ENCODE measurements around the gene STYXL1.
"Not testable (repeated sequence)": the region's sequence is repeated elsewhere in the genome, so short reads cannot be mapped to it uniquely, and the experiment has no call there.

Gene STYXL1

DNA sequence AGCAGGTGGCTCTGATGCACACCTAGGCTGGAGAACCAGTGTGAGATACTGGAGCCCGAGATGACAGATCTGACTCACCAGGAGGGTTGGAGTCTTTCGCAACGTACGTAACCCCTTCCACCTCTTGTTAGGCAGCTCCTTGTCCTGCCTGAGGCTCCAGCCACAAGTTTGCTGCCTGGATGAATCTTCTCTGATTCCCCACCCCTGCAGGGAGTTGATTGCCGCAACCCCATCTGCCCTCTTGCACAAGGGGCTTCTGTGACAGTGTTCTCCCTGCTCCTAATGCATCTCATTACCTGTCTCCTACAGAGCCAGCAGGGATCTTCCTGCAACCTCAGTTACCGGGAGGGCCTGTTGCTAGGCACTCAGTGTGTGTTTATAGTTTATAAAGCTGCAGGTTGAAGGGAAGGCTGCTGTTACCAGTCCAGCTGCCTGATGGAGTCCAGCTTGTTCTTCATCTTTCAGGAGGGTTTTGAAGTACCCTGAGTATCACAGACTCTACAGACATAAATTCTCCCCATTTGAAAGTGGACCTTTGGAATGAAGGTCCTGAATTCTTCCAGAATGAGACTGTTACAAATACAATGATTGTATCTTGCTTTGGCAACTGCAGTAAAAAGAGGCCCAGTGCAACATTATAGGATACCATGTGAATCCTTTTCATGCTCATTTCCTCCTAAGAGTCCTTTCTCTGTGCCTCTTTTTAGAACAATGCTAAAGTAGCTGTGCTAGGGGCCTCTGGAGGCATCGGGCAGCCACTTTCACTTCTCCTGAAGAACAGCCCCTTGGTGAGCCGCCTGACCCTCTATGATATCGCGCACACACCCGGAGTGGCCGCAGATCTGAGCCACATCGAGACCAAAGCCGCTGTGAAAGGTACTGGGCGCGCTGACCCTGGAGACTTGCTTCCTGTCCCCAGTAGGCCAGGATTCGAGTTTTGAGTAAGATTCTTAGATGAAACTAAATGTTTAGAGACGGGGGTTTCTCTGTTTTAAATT, 6.6 kb upstream of the STYXL1 start:
- H3K27ac ChIP-seq: no peak overlapping the region
- no peak for TF ChIP-seq ZFX (IDR thresholded peaks at IDR 0.05)
- TF ChIP-seq CTCF (conservative IDR thresholded peaks at IDR 0.05): no peak

DNA sequence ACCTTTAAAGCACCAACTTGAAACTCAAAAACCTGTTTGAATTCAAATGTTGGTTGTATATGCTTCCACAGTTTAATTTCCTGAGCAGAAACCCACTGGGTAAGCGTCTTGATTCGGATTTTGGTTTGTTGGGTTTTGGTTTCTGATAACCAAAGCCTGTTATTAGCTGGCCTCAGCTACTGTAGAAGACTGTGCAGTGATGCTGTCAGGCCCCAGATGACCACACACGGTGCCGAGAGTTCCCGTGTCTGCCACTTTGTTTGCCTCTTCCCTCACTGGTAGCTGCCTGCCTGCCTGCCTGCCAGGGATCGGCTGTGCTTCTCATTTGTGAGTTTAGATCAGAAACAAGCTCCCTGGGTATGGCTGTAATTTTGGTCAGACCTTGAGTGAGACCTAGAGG, 5.7 kb upstream of the STYXL1 start:
- no peak overlapping the region for H3K27ac ChIP-seq
- TF ChIP-seq ZFX (IDR thresholded peaks at IDR 0.05) (no peak), CTCF (conservative IDR thresholded peaks at IDR 0.05) (no peak)

GRCh38 chr7:76052681-76053080, 4.9 kb upstream of the STYXL1 start:
- not testable (repeated sequence) for H3K27ac ChIP-seq

GRCh38 chr7:76051840-76052239, 4.0 kb upstream of the STYXL1 start:
- TF ChIP-seq ZFX (IDR thresholded peaks at IDR 0.05) (no peak), CTCF (conservative IDR thresholded peaks at IDR 0.05) (no peak)
- H3K27ac ChIP-seq: no peak overlapping the region

GRCh38 chr7:76050545-76050944, 2.7 kb upstream of the STYXL1 start:
- H3K27ac ChIP-seq: no peak overlapping the region
- TF ChIP-seq ZFX (IDR thresholded peaks at IDR 0.05): no peak
- TF ChIP-seq CTCF (conservative IDR thresholded peaks at IDR 0.05): no peak

DNA sequence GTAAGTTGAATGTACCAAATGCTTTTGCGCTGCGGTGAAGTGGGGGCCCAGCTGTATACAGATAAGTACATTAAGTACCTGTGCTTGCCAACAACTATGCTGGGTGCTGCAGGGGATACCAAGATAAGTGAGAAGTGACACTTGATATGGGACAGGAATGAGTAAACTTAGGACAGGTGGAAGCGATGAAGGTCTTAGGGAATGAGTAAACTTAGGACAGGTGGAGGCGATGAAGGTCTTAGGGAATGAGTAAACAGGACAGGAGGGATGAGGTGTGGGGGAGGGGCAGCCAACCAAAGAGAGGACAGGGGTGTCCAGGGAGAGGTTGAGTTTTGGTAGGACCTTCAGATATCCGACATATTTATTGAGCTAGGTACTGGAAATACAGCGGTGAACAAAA, 1.5 kb upstream of the STYXL1 start:
- H3K27ac ChIP-seq: peak overlapping the region; percentile 100; the same call in 1 of the 2 replicates
- TF ChIP-seq ZFX (IDR thresholded peaks at IDR 0.05) (no peak), CTCF (conservative IDR thresholded peaks at IDR 0.05) (no peak)

DNA sequence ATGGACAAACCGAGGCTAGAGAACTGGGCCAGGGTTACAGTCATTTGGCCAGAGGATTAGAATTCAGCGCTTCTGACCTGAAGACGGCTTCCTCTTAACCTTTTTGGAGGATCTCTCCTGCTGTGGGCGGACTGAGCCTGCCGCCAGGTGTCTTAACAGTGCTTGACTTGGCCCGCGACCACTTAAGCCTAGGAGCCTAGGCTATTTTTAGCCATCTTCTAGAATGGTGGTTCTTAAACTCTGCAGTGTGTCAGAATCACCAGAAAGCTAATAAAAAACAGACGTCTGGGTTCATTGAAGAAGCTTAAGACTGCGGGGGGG, 828 bp upstream of the STYXL1 start:
- peak overlapping the region; percentile 100 for H3K27ac ChIP-seq
- TF ChIP-seq ZFX (IDR thresholded peaks at IDR 0.05) (no peak), CTCF (conservative IDR thresholded peaks at IDR 0.05) (no peak)

All from C4-2B (cell line).